ENCODE measurements around the gene PKD2L1.

GRCh38 chr10:100362570-100363496 is 32.8 kb upstream of the PKD2L1 start:
- TF ChIP-seq GABPA (IDR thresholded peaks at IDR 0.05; ENCODE audit: low read depth), result no peak
- TF ChIP-seq POLR2AphosphoS5 (IDR thresholded peaks at IDR 0.05; ENCODE audit: low read depth), result peak; percentile 33
- TF ChIP-seq CTCF (IDR thresholded peaks at IDR 0.05; ENCODE audit: insufficient read depth, low read length), result no peak
- TF ChIP-seq SPI1 (IDR thresholded peaks at IDR 0.05; ENCODE audit: borderline replicate concordance, low read depth), result no peak

Data from HL-60 (cell line).